ENCODE data around the gene HNF1B.

Gene HNF1B

GRCh38 chr17:37755455-37755854, 10.6 kb upstream of the HNF1B start:
- no peak for DNase-seq (ENCODE audit: low read depth, low spot score)
- ChIA-PET POLR2A (no interaction called here), CTCF (interaction anchor here (1.9 to 3.2 kb wide), 2 partner anchors 10 to 15 kb away, joined by 4 to 22 read pairs; no protein-coding TSS in a partner anchor)
- no peak overlapping the region for H3K4me3 ChIP-seq (ENCODE audit: low read depth, low read length)
- TF ChIP-seq, protein P1, sequence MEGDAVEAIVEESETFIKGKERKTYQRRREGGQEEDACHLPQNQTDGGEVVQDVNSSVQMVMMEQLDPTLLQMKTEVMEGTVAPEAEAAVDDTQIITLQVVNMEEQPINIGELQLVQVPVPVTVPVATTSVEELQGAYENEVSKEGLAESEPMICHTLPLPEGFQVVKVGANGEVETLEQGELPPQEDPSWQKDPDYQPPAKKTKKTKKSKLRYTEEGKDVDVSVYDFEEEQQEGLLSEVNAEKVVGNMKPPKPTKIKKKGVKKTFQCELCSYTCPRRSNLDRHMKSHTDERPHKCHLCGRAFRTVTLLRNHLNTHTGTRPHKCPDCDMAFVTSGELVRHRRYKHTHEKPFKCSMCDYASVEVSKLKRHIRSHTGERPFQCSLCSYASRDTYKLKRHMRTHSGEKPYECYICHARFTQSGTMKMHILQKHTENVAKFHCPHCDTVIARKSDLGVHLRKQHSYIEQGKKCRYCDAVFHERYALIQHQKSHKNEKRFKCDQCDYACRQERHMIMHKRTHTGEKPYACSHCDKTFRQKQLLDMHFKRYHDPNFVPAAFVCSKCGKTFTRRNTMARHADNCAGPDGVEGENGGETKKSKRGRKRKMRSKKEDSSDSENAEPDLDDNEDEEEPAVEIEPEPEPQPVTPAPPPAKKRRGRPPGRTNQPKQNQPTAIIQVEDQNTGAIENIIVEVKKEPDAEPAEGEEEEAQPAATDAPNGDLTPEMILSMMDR (IDR thresholded peaks at IDR 0.05; ENCODE audit: insufficient read depth, low read length, missing control alignments): no peak

DNA sequence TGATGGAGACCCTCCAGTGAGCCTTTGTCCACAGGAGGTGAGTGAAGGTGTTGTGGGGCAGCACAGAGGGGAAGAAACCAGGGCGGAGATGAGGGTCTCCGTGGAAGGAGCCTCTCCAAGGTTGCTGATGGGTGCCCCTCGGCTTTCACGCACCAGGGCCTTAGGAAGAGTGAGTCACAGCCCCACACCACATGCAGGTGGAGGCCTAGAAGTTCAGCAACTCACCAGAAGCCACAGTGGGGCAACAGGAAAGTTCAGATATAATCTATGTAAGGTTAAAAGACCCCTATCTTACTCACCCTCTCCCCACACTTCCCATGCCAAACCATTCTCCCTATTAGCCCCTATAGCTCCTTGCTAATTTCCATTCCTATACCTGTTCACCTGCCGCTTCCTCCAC, 9.5 kb upstream of the HNF1B start:
- CTCF ChIA-PET: interaction anchor here (0.7 to 3.2 kb wide), 6 partner anchors 9 to 381 kb away, joined by 3 to 22 read pairs (median 4); no protein-coding TSS in a partner anchor
- no peak for DNase-seq (ENCODE audit: low read depth, low spot score)
- no peak overlapping the region for H3K4me3 ChIP-seq (ENCODE audit: low read depth, low read length)
- TF ChIP-seq, protein P1 (IDR thresholded peaks at IDR 0.05; ENCODE audit: insufficient read depth, low read length, missing control alignments): no peak
- POLR2A ChIA-PET: interaction anchor here (0.6 kb wide), 1 partner anchor 94 kb away, joined by 3 read pairs; no protein-coding TSS in a partner anchor

DNA sequence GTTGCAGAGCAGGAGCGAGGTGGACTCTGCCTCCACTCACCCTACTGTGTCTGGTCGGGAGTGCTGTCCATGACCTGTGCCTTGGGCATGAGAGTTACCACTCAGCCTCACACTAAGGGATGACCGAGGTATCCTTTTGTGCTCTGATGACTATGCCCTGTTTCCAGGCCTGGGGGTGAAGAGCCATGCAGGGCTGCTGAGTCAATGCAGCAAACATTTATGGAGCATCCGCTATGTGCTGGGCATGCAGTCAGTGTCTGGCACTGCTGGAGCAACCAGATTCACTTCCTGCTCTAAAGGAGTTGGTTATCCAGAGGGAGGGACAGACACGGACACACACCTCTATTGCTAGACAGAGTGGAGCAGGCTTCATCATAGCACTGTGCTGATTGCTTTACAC, 7.6 kb upstream of the HNF1B start:
- TF ChIP-seq, protein P1 (IDR thresholded peaks at IDR 0.05; ENCODE audit: insufficient read depth, low read length, missing control alignments): no peak
- peak; percentile 72 for DNase-seq (ENCODE audit: low read depth, low spot score)
- H3K4me3 ChIP-seq (ENCODE audit: low read depth, low read length): no peak overlapping the region
- CTCF ChIA-PET: interaction anchor here (1.0 to 3.2 kb wide), 2 partner anchors 13 to 18 kb away, joined by 4 to 22 read pairs; no protein-coding TSS in a partner anchor
- POLR2A ChIA-PET: no interaction called here

DNA sequence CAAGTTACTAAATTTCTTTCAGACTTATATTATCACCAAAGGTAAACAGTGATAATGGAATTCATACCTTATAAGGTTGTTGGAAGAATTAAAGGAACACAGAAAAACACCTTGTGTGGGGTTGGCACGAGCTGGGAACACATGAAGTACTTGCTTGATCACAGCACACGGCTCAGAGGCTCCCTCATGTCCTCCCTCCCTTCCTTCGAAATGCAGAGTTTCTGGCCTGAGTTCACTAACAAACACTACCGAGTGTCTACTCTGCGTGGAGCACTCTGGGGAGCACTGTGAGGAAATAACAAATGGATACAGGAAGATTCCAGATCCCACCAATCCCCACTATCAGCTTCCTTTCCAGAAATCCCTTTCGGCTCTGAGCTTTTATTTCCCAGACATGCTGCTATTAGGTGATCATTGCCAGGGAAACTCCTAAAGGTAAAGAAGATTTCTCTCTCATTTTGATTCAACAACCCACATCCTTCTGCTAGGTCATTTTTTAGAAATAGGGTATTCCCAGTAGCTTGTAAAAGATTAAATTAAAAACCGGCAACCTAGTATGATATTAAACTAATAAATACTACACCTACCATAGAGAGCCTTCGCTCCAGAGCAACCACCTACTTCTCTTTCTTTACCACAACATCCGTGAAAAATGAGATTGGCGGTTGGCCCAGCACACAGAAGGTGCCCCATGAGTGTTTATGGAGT, 6.1 kb upstream of the HNF1B start:
- H3K4me3 ChIP-seq (ENCODE audit: low read depth, low read length): no peak overlapping the region
- no peak for DNase-seq (ENCODE audit: low read depth, low spot score)
- ChIA-PET CTCF (interaction anchor here (0.7 to 5.0 kb wide), 3 partner anchors 14 to 21 kb away, joined by 3 to 22 read pairs (median 3); no protein-coding TSS in a partner anchor), POLR2A (no interaction called here)
- TF ChIP-seq, protein P1 (IDR thresholded peaks at IDR 0.05; ENCODE audit: insufficient read depth, low read length, missing control alignments): no peak

DNA sequence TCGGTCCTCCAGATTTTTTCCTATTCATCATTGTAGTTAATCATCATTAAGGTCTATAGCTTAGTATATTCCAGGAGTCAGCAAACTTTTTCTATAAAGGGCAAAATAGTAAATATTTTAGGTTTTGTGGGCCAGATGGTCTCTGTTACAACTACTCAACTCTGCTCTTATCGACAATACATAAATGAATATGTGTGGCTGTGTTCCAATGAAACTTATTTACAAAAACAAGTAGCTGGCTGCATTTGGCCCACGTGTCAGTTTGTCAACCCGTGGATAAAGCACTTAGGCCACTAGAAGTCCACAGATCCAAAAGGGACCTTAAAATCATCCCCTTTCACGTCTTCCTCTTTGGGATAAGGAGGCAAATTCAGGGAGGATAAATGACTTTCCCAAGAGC, 5.4 kb upstream of the HNF1B start:
- TF ChIP-seq, protein P1 (IDR thresholded peaks at IDR 0.05; ENCODE audit: insufficient read depth, low read length, missing control alignments): no peak
- ChIA-PET POLR2A (no interaction called here), CTCF (interaction anchor here (1.5 to 5.0 kb wide), 2 partner anchors 15 to 20 kb away, joined by 3 to 22 read pairs; no protein-coding TSS in a partner anchor)
- no peak overlapping the region for H3K4me3 ChIP-seq (ENCODE audit: low read depth, low read length)
- DNase-seq (ENCODE audit: low read depth, low spot score): no peak

DNA sequence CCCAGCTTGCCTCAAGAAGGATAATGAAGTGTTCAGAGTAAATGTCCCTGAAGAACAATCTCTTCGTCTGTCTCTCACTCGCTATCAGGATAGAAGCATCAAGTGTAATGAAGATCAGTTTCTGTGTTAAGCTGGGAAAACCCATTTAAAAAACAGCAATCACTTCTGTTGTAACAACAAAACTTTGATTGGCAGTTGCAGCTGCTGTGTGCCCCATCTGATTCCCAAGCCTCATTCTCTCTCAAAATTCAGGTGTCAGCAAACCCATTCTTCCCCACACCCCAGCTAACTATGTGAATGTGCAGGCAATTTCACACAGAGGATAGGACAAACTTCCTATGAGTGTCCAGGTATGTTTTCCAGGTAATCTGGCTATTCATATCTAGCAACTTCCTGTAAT, 2.4 kb upstream of the HNF1B start:
- DNase-seq (ENCODE audit: low read depth, low spot score): no peak
- CTCF ChIA-PET: interaction anchor here (0.7 to 5.0 kb wide), 5 partner anchors 10 to 69 kb away, joined by 3 to 22 read pairs (median 4); no protein-coding TSS in a partner anchor
- TF ChIP-seq, protein P1 (IDR thresholded peaks at IDR 0.05; ENCODE audit: insufficient read depth, low read length, missing control alignments): no peak
- POLR2A ChIA-PET: no interaction called here
- no peak overlapping the region for H3K4me3 ChIP-seq (ENCODE audit: low read depth, low read length)
